ENCODE measurements around the gene FRAS1.

DNA sequence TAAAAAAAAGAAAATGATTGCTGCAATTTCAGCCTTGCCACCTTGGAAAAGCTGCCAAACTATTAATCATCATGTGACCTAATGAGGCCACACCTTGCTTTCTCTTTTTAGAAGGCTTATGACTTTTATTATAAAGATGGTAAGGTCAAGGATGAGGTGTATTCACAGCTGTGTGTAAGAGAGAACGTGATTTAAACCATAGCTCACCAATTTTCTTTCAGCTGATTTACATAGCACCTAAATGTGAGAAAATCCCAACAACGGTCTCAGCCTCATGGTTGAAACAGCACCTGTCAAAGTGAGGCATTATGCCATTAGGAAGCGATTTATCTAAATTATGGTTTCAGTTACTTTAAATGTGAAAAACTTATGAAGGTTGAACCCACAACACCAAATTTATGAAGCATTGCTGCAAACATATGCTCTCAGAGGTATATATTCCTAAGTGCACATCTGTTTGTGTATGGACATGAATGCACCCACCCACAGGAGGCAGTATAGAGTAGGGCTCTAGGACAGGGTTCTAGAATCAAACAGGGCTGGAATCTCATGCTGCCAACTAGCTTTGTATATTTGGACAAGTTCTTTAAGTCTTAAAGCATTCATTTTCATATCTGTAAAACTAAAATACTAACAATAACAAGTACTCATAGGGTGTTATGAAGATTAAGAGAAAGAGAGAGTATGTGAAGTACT is 535.1 kb downstream of the FRAS1 start:
- TF ChIP-seq, protein P1, sequence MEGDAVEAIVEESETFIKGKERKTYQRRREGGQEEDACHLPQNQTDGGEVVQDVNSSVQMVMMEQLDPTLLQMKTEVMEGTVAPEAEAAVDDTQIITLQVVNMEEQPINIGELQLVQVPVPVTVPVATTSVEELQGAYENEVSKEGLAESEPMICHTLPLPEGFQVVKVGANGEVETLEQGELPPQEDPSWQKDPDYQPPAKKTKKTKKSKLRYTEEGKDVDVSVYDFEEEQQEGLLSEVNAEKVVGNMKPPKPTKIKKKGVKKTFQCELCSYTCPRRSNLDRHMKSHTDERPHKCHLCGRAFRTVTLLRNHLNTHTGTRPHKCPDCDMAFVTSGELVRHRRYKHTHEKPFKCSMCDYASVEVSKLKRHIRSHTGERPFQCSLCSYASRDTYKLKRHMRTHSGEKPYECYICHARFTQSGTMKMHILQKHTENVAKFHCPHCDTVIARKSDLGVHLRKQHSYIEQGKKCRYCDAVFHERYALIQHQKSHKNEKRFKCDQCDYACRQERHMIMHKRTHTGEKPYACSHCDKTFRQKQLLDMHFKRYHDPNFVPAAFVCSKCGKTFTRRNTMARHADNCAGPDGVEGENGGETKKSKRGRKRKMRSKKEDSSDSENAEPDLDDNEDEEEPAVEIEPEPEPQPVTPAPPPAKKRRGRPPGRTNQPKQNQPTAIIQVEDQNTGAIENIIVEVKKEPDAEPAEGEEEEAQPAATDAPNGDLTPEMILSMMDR (IDR thresholded peaks at IDR 0.05): peak in 2 of 6 experiments; percentile 20 to 33
- no peak for TF ChIP-seq POLR2A (IDR thresholded peaks at IDR 0.05)

Measured in Peyer's patch (tissue), 4 donors.